Measurements from ENCODE around the gene MTERF4.
"Not testable (repeated sequence)": the region's sequence is repeated elsewhere in the genome, so short reads cannot be mapped to it uniquely, and the experiment has no call there.

Gene MTERF4

DNA sequence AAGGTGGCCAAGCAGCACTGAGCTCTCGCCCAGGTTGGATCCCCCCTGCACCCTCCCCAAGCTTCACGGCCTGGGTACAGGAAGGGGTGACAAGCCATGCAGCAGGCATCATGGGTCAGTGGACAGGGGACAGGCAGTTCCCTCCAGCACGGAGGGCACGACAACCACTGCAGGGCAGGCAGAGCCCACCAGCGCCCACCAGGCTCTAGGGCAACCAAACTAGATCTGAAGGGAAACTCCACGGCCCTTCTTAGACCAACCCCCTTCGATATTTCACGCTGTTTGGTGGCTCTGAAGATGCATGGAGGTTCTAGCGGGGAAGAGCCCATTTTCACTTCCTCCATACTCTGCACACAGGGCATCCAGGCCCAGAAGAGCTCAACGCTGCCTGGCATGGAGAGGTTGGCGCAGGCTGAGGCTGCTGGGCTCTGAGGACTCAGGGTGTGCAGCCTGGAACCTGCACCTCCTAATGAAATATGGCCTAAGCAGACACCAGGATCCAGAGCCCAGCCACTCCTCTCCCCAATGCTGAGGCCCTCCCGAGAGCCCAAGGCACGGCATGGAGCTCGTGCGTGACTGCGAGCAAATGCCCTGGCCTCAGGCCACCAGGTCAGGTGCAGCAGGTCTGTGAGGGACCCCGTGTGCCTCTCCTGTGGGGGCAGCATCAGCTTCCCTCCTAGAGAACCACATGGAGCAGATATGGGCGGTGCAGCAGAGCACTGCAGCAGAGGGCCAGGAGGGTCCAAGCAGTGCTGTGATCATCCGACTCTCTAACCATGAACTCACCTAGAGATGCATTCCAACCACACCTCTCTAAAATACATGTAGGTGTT is 8.7 kb upstream of the MTERF4 start:
- DNase-seq = no peak

DNA sequence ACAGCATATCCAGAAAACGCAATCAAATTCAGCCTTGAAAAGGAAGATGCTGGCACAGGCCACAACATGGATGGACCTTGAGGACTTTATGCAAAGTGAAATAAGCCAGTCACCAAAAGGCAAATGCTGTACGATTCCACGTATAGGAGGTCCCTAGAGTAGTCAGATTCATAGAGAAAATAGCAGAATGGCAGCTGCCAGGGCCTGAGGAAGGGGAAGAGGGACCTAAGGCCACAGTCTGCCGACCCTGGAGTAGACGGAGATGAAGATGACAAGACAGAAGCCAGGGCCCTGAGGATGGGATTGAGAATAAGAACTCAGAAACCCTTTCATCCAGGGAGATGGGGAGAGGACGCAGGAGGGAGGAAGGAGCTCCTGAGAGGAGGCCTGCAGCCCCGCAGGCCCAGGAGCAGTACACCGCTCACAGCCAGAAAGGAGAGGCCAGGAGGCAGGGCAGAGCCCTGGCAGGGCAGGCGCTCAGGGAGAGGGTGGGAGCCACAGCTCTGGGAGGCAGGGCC is 8.1 kb upstream of the MTERF4 start:
- DNase-seq = no peak

DNA sequence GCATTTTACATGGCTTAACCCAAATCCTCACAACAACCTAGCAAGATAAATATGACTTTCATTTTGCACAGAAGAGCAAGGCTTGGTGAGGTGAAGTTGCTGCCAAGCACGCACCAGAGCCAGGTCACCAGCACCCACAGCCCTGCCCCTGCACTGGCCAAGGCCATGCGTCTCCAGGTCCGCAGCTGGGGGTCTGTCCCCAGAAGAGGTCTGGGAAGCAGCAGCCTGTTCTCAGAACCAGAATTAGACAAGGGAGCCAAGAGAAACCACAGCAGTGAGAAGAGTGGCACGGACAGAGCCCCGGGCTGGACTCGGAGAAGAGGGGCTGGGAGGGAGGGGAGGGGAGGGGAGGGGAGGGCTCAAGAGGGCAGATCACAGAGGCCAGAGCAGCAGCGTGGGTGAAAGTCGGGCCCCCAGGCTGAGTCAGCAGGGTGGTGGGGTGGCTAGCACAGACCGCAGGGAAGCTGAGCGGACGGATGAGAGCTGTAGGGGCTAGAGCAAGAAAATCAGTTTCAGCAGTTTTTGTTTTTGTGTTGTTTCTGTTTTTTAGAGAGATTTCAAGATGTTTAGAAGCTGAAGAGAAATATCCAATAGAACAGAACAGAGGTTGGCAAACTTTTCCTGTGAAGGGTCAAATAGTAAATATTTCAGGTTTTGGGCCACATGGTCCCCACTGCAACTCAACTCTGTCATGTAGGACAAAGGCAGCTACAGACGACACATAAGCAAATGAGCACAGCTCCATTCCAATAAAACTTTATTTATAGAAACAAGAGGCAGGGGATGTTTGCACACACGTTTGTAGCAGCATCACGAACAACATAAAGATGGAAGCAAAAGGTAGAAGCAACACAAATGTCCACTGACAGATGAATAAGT is 7.4 kb upstream of the MTERF4 start:
- no peak for DNase-seq

DNA sequence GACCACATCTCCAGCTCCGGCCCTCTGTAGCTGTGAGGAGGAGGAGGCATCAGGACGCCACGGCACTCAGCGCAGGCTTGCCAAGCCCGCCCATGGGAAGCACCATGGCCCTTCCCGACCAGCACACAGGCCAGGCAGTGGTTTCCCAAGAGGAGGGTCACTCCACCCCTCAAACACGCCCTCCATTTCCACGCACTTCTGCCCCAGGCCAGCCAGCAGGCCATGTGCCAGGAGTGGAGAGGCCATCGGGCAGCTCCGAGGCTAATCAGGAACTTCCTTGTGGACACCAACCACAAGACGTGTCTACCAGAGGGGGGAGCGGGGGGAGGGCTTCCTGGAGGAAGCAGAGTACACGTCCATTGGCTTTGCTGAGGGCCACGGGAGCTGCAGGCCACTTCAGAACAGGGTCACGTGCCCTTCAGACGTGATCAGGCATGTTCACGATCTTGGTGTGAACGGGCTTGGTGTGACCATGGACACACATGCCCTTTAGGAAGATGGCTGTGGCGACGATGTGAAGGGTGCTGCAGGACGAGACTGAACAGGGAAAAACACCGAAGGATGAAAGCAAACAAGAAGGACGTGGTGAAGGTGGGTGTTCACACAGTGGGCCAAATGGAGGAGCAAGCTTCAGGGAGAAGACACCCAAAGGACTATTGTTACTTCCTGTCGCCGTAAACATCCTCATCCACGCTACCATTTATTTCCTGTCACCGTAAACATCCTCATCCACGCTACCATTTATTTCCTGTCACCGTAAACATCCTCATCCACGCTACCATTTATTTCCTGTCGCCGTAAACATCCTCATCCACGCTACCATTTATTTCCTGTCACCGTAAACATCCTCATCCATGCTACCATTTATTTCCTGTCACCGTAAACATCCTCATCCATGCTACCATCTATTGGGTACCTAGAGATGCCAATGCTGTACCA is 6.5 kb upstream of the MTERF4 start:
- no peak for DNase-seq

DNA sequence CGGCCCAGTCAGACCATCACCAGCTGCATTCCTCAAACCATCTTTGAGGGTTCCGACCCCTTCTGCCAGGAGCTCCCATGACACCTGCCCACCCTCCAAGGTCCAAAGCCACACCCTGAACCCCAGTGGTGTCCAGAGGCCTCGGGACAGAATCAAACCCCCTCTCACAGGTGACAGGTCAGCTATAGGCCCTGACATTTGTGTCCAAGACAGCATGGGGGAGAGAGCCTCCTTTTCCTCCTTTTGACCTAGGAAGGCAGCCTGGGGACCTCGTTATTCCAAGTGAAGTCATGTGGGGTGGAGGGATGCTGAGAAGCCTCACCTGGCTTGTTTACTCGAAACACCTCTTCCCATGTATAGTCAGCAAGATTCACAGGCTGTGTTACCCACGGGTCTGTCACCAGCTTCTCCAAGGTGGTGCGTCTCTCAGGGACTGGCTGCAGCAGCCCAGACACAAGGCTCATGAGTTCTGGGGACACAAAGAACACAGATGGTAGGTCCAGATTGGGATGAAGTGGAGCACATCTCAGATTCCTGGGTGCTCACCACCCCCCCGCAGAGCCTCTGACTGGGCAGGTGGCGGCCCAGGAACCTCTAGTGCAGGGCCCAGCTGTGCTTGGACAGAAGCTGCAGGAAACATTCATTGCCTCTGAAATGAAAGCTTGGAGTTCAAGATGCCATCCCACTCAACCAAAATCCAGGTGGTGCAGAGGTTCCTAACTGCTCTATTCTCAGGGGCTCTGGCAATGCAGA is 5.1 kb upstream of the MTERF4 start:
- DNase-seq = no peak

DNA sequence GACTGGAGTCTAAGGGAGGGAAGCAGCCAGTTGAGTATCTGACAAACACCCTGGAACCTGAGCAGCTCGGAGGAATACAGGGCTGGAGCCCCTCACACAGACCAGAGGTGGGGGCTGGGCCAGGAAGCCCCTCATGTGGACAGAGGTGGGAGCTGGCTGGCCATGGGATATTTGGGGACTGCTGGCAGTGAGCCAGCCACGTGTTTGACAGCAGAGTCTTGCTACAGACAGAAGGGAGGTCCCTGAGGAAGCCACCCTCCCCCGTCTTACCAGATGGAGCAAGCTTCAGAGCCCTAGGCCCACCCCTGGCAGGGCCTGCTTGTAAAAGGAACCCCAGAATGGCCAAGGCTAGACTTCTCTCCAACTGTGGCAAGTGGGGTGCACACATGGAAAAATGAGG is 3.6 kb upstream of the MTERF4 start:
- no peak for DNase-seq

DNA sequence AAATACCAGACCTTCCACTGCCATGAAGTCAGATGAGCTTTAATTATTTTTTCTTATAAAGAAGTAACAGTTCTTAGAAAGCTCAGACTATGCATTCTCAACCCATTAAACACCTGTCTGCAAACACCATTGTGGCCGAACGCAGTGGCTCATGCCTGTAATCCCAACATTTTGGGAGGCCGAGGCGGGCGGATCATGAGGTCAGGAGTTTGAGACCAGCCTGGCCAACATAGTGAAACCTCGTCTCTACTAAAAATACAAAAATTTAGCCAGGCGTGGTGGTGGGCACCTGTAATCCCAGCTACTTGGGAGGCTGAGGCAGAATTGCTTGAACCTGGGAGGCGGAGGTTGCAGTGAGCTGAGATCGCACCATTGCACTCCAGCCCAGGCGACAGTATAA is 2.5 kb upstream of the MTERF4 start:
- not testable (repeated sequence) for DNase-seq

DNA sequence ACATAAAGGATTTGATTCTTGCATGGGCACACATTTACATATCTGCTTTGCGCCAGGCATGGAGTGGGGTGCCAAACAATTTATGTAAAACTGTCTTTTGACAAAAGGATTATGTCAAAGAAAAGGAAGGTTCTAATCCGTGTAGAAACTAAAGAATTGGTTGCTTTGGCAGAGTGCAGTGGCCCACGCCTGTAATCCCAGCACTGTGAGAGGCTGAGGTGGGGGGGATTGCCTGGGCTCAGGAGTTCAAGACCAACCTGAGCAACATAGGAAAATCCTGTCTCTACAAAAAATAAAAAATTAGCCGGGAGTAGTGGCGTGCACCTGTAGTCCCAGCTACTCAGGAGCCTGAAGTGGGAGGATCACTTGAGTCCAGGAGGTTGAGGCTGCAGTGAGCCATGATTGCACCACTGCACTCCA is 1.1 kb upstream of the MTERF4 start:
- no peak for DNase-seq

DNA sequence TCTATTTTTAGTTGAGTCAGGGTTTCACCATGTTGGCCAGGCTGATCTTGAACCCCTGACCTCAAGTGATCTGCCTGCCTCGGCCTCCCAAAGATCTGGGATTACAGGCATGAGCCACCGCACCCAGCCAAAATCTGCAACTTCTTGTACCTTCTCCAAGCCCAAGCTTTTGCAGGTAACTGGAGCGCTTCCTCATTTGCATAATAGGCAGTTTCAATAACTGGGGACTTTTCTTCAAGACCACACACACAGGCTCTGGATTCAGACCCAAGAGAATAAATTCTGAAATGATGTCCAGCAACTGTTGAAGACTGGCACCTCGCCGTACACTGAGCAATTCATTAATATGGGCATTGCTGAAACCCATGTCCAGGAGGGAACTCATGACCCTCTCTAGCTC is 2.8 kb downstream of the MTERF4 start:
- DNase-seq = no peak

DNA sequence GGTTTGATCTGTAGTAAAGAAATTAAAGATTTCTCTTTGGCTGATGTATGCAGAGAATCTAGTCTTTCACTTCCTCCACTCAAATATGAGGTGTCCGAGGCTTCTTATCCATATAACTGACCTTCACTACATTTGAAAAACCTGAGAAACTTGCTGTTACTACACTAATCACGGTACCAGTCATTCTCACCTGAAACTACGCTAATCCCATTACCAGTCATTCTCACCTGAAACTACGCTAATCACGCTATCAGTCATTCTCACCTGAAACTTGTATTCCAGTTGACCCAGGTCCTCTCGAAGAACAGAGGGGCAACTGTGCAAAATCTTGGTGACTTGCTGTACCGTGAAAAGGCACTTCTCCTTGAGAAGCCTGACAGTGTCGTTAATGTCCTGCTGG is 5.1 kb downstream of the MTERF4 start:
- no peak for DNase-seq

DNA sequence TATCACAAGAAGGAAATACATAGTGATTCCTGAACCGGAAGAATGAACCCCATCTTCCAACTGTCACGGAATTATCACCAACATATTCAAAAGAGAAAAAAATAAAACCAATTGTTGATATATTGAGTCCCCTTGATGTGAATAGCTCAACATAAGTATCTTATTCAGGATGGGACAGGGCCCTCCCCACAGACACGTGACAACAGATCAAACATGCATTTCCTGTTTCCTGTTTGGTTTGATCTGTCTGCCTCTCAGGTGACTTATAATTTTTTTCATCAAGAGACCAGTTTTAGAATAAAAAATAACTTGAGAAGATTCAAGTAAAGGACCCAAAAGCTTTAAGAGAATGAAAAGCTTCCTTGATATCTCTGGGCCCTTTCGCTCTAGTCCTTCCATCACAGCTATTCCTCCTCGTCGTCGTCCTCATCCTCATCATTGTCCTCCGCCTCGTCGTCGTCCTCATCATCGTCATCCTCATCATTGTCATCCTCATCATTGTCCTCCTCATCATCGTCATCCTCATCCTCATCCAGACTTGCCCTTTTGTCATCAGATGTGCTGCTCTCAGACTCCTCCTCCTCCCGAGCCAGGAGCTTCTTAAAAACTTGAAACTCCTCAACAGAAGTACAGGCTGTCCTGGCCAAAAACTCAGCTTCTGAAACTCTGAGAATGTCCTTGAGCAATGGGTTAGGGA is 6.3 kb downstream of the MTERF4 start:
- DNase-seq = no peak

DNA sequence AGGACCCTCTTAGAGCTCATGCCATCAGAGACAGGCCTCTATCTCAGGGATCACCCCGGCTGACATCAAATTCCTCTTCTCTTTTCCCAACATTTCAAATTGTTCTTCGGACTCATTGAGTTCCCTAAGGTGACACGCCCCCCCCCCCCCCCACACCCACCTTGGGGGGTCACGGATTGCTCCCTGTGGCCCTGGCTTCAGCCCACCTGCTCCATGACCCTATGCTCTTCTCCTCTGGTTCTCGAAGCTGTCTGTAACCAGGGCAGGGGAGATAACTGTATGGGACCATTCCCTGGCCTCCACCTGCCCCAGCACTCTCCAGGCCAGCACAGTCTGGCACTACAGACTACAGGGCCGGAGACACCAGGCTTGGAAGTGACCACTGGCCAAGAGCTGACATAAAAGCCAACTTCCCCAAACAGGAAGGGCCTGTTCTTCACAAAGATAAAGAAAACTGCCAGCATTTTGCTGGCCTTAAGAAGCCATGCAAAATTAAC is 7.1 kb downstream of the MTERF4 start:
- no peak for DNase-seq

DNA sequence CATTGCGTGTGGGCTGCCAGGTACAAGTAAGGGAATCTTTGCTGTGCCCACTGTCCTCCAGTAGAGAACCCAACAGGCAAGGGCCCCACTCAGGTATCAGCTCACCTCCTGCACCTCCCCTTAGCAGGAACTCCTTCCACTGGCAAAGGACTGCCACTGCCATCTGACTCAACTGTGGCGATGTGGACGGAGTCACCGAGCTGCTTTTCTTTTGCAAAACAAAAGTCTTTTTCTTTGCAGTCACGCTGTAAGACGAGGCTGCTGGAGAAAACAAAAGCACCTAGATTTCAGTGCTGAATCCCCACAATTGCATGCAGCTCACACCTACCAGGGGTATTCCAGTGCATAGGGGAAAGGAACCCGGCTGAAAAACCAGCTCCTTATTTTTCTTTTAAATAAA is 7.9 kb downstream of the MTERF4 start:
- DNase-seq = no peak

DNA sequence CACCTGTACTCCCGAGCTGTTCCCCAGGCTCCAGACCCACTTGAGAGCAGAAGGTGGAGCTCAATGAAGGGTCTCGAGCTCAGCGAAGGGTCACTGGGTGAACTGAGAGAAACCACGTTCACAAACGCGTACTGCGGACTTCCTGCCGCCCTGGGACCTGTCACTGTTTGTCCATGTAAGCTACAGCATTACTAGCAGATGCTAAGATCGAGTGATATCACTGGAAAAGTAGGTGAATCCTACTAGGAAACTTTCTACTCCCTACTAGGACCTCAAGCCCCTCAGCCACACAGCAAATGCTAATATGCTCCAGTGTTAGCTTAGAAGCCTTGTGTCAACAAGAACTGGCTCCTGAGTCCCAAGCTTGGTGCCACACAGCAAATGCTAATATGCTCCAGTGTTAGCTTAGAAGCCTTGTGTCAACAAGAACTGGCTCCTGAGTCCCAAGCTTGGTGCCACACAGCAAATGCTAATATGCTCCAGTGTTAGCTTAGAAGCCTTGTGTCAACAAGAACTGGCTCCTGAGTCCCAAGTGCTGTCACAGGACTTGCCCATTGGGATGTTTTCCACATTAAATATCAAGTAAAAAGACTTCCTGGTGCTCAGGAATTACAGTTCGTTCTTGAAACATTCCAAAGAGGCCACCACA is 8.8 kb downstream of the MTERF4 start:
- DNase-seq = not testable (repeated sequence)

DNA sequence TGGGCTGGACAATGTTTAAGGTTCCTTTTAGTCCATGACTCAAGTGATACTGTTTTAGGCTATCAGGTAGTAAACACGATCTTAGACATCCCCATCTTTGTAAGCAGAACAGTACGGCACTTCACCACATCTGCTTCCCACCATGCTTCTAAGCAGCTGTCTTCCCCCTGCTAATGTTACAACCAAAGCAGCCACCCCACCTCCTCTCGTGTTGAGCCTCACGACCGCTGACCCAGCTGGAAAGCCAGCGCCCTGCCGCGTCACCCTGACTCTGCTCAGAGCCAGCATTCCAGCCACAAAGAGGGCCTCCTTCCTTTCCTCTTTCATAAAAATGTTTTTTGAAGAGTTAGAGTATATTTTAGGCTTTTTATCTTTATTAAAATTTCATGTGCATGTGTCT is 9.4 kb downstream of the MTERF4 start:
- DNase-seq = no peak

DNA sequence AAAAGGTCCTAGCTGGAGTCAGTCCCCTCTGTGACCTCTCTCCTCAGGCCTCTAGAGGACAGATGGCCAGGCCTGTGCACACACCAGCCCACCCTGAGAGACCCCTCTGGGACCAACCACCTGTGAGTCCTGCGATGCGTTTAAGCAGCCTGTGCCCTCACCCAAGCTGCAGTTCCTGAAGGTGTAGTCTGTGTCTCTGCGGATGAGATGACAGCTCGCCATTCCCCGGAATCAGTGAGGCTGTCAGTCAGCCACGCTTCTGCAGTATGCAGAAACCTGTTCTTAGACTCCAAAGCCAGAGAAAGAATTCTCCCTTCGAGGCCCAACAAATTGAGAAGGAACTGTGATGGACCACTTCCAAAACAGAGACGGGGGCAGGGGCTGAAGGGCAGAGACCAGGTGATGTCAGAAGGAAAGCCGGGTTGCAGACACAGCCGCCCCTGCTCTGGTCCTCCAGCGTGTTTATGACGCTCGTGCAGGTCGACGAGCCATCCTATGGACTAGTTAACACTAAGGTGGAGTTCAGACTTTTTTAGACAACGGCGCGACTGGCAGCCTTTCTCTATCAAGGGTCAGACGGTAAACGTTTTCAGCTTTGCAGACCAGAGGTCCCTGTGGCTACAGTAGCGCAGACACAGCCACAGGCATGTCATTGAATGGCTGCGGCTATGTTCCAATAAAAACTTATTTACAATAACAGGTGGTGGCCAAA is 10.2 kb downstream of the MTERF4 start:
- DNase-seq = no peak

DNA sequence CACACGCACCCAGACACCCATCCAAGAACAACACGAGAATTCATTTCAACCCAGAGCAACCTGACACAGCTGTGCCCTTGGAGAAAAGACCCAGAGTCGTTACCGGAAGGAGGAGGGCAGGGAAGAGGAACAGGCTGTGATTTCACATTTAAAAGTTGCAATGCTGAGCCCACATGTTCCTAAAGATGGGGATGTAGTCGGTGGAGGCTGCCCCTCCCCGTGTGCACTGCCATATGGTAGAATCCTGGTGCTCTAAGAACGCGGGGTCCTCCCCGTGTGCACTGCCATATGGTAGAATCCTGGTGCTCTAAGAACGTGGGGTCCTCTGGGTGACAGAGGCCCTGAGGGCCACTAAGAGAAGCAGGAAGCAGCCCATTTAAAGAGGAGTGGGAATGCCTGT is 10.9 kb downstream of the MTERF4 start:
- no peak for DNase-seq

DNA sequence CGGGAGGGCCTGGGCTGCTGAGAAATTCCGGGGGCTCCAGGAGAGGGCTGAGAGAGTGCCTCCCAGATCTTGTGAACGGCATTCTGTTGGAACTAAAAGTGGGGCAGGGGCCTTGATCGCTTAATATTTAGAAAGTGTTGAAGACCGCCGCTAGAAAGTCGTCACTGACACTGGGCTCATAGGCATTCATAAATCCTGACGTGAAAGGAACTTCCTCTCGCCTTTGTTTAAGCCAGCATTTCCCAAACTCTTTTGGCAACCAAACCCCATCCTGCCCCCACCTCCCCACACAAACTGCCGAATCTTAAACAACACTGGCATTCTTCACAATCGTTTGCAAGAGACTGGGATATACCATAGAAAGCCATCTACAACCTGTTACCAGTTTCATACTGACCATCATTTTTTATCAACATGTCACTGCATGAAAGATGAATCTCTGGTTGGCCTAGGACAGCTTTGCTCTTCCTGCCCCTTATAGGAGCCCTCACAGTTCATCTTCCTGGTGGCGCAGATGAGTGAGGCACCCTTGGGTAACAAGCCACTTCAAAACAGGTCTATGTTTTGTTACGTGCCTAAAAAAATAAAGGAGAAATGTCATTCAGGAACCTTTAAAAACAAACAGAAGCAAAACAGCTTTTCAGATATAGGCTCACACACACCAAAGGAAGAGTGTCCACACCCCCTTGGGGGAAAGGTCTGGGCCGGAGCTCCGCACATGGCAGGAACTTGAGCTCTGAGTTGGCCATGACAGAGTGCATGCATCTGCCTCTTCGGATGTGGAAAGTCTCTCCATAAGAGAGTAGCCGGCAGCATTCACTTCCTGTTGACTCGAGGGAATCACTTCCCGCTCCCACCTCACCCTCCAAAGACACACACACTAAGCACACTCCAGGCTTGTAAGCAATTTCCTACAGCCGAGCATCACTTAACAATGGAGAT is 13.0 kb downstream of the MTERF4 start:
- no peak for DNase-seq

DNA sequence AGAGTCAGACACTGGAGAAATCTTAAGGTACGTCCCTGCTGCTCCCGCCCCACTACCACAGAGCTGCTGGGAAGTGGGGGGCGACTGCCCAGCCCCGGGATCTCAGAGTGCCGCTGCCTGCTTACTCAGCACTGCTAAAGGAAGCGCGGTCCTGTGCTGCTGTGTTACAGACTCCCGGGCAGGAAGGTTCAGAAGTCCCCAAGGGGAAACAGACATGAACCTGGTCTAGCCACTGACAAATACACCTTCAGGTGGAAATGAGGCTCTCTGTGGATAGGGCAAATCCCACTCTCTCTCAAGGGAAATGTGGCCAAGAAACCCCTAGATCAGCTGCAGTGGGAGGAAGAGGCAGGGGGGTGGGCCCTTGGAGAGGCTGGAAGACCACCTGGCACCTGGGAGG is 13.7 kb downstream of the MTERF4 start:
- DNase-seq = no peak

Measured in SW 1271 (cell line).